Measurements from ENCODE around the gene ATP4B.

GRCh38 chr13:113601166-113602070 is 56.6 kb downstream of the ATP4B start:
- TF ChIP-seq CTCF (IDR thresholded peaks at IDR 0.05) = no peak
- no peak for TF ChIP-seq REST (IDR thresholded peaks at IDR 0.05; ENCODE audit: insufficient read depth in 1 of 2, low read depth in 2 of 2, low read length in 1 of 2)
- no peak for TF ChIP-seq POLR2AphosphoS5 (IDR thresholded peaks at IDR 0.05; ENCODE audit: low read depth, low read length)
- TF ChIP-seq SIN3A (IDR thresholded peaks at IDR 0.05; ENCODE audit: borderline replicate concordance, insufficient read depth, low read depth, low read length) = no peak
